Activated T-cell treated with anti-CD3 and anti-CD28 coated beads for 24 hours (primary cell): ENCODE results near the gene NUDT21.

Experiments used
- DNase-seq: peaks from one replicate; pipeline ENCODE4 v3.0.0-alpha.2; 2020; ENCODE audit warnings: low read depth

The NUDT21 gene

GRCh38 chr16:56462064-56462796 is 11.1 kb upstream of the NUDT21 start:
- DNase-seq = no peak

GRCh38 chr16:56460101-56460500 is 9.0 kb upstream of the NUDT21 start:
- DNase-seq = no peak

- no peak for DNase-seq
These were observed 6.9 kb upstream of the NUDT21 start for GRCh38 chr16:56457927-56458470.

- no peak for DNase-seq
These were observed 889 bp upstream of the NUDT21 start for GRCh38 chr16:56451753-56452689.

- DNase-seq = no peak
These were observed 702 bp downstream of the NUDT21 start for GRCh38 chr16:56450275-56450985.

GRCh38 chr16:56448005-56448404 is 3.1 kb downstream of the NUDT21 start:
- DNase-seq = no peak

GRCh38 chr16:56447286-56447685 is 3.8 kb downstream of the NUDT21 start:
- DNase-seq = no peak

- DNase-seq = no peak
These were observed 13.1 kb downstream of the NUDT21 start for GRCh38 chr16:56438038-56438437.

GRCh38 chr16:56436258-56436657 is 14.9 kb downstream of the NUDT21 start:
- DNase-seq = no peak

- DNase-seq = no peak
These were observed 23.0 kb downstream of the NUDT21 start for GRCh38 chr16:56428091-56428490.

- no peak for DNase-seq
These were observed 24.5 kb downstream of the NUDT21 start for GRCh38 chr16:56426585-56426984.

GRCh38 chr16:56425439-56425832 is 25.7 kb downstream of the NUDT21 start, which contains the start of gene AMFR:
AMFR (minus strand) TSS chr16:56425545; CDS start chr16:56425327, 218 bp downstream.
- peak; percentile 53 for DNase-seq

GRCh38 chr16:56424791-56425438 is 26.2 kb downstream of the NUDT21 start:
- DNase-seq = peak; percentile 11

GRCh38 chr16:56424404-56424764 is 26.7 kb downstream of the NUDT21 start:
- no peak for DNase-seq

- no peak for DNase-seq
These were observed 27.3 kb downstream of the NUDT21 start for GRCh38 chr16:56423584-56424403.

GRCh38 chr16:56422896-56423441 is 28.2 kb downstream of the NUDT21 start:
- no peak for DNase-seq

- DNase-seq = no peak
These were observed 29.0 kb downstream of the NUDT21 start for GRCh38 chr16:56421976-56422669.

GRCh38 chr16:56421313-56421712 is 29.8 kb downstream of the NUDT21 start:
- DNase-seq = no peak

- no peak for DNase-seq
These were observed 30.5 kb downstream of the NUDT21 start for GRCh38 chr16:56420613-56421012.
